NCI-H2029 (cell line): ENCODE measurements around the gene LOXHD1.

Experiments used
- DNase-seq: peaks from one replicate; lab custom pipeline; 2025; lab: John Stamatoyannopoulos, UW

Gene LOXHD1

DNA sequence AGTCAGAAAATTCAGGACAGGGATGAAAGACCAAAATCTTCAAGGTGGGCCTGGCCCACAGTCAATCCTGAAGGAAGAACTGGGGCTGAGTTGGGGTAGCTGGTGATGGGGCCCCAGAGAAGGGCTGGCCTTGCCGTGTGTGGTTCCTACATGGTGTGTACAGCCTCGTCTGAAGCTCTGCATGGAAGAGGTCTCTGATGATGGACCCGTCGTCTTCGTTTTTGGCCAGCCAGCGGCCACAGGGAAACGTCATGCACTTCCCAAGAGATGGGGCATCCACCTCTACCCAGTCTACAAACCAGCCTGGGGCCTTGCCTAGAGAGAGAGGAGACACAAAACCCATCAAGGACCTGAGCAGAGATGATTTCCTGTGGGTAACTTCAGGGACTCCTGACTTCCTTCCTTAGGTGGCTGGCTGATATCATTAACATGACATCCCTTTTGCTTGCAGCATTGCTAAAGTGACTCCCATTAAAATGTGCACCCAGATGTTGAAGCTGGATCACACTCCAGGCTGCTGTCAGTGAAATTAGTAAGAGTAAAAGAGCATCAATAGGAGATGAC lies 115.3 kb downstream of the LOXHD1 start:
- DNase-seq, result no peak

- no peak for DNase-seq
These were observed 118.6 kb downstream of the LOXHD1 start for GRCh38 chr18:46538376-46538775.

- no peak for DNase-seq
These were observed 120.7 kb downstream of the LOXHD1 start for GRCh38 chr18:46536215-46536874.

DNA sequence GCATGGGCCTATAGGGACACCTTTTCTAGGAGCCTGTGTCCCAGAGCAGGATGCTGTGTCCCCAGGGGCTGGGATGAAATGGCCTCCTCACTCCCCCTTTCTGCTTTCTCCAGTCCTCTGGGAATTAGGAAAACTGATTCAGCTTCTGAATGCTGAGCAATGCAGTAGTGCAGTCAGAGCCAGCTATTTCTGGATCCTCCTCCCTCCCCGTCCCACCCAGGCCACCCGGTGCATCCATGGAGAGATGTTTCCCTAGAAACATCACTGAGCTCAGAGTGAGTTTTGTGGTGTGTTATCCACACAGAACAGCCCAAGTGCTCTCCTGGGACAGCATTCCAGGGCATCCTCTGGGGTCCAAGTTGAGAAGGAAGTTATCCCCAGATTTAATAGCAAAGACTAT lies 125.5 kb downstream of the LOXHD1 start:
- DNase-seq, result no peak

DNA sequence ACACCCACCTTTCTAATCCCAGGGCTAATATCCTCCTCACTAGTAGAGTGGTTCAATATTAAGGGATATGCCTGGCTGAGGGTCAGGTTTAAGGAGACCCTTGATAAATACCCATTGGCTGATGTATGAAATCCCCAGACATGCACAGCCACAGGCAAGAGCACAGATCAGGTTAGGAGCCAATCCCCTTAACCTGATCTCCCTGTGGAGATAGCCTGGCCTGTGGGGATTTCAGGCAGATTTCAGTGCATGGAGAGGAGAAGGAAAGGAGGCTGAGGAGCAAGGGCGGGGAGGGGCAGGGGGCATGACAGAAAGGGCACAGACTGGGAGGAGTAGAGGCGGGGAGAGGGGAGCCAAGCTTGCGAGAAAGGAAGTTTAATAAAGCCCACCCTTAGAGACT lies 129.0 kb downstream of the LOXHD1 start:
- no peak for DNase-seq

GRCh38 chr18:46519870-46520269 lies 137.2 kb downstream of the LOXHD1 start:
- DNase-seq, result no peak

- DNase-seq, result no peak
These were observed 138.6 kb downstream of the LOXHD1 start for GRCh38 chr18:46518438-46518837.

GRCh38 chr18:46516555-46516954 lies 140.5 kb downstream of the LOXHD1 start:
- DNase-seq, result no peak

- DNase-seq, result no peak
These were observed 146.6 kb downstream of the LOXHD1 start for GRCh38 chr18:46510386-46510785.

DNA sequence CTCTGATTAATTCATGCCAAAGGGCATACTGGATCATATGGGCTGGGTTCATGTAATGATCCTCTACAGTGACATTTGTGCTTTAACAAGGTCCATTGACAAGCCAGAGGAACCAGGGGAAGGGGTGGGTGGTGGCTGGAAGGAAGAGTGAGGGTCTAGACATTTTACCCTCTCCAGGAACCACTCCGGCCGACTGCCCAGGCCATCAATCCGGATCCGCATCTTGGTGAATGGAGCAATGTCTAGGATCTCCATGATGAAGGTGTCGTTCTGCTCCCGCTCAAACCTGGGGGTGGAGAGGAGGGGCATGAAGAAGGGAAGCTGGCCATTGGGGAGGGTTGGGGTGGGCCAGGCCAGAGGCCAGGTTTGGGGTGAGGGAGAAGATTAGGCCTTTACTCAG lies 147.5 kb downstream of the LOXHD1 start:
- no peak for DNase-seq

GRCh38 chr18:46506974-46507586 lies 149.9 kb downstream of the LOXHD1 start:
- DNase-seq, result no peak

GRCh38 chr18:46502444-46502843 lies 154.6 kb downstream of the LOXHD1 start:
- no peak for DNase-seq

GRCh38 chr18:46497129-46497528 lies 159.9 kb downstream of the LOXHD1 start:
- DNase-seq, result no peak

DNA sequence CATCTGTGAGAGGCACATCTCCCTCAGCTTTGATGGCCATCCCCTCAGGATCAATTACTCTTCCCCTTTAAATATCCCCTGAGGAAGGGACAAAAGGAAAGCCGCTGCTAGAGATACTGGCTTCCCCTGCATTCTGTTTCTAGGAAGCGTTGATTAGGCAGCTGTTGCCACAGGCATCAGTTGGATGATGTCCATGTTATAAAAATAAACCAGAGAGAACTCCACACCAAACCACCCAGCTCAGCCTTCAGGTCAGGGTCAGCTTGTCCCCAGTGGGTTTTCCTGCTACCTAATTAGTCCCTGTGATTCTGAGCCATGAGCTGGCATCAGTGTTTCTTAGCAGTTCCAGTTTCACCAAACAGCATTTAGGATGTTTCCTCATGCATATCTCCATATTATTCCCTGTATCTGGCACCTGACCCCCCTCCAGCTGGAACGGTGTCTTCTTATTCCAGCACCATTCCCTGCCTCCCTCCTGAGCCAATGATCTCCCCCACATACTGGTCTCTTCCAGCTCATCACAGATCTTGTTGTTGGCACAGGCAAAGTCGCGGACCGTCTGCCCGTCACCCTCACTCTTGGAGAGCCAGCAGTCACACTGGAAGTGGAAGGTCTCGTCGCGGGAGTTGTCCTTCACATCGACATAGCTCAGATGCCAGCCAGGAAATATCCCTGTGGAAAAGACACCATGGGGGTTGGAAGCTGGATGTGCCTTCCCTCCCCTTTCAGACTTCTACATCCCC lies 168.4 kb downstream of the LOXHD1 start:
- no peak for DNase-seq

- no peak for DNase-seq
These were observed 171.3 kb downstream of the LOXHD1 start for GRCh38 chr18:46485675-46486194.

- no peak for DNase-seq
These were observed 172.0 kb downstream of the LOXHD1 start for GRCh38 chr18:46484971-46485370.

DNA sequence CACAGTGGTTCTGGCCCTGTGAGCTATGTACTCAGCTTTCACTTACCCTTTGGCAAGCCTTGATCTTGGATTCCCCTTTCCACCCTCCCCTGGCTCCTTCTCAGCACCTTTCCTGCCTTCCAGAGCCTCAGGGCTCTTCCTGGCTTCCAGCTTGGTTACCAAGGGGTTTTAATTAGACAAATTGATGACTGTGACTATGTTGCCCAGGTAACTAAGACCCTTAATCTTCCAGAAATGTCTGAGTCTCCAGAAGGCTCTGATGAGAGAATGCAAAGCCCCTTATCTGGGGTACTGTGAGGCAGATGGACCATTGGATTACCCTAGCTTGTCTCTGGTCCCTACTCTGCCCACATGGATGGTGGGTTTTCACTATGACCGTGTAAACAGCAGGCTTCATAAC lies 174.2 kb downstream of the LOXHD1 start:
- DNase-seq, result no peak

- no peak for DNase-seq
These were observed 175.2 kb downstream of the LOXHD1 start for GRCh38 chr18:46481847-46482245.

DNA sequence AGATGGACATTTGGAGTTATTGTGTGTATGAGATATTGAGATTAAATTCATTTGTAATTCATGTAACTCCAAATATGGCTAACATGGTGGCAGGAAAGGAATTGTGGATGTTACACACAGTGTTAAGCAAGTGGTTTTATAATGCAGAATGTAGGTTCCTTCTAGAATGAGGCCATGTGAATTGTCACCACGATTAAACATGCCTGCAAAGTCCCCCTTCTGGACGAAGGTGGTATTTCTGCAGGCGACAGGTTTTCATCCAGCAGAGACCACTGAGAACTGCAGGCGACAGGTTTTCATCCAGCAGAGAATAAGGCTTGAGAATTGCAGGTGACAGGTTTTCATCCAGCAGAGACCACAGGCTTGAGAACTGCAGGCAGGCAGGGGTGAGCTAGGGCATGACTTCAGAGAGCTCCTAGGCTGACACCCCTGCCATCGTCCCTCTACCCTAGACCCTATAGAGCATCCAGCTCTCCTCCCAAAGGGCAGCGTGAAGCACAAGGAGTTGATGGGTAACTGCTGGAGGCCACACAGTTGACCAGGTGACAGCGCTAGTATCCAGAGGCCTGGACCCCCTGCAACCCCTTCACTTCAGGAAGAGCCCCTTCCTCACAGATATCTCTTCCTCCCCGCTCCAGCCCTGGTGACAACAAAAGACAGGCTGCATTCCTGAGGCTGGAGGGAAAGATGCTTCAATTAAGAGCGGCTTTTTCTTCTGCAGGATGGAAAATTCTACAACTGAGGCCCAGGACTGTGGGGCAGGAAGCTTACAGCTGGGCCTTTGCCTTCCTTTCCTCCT lies 175.8 kb downstream of the LOXHD1 start:
- peak; percentile 8 for DNase-seq

DNA sequence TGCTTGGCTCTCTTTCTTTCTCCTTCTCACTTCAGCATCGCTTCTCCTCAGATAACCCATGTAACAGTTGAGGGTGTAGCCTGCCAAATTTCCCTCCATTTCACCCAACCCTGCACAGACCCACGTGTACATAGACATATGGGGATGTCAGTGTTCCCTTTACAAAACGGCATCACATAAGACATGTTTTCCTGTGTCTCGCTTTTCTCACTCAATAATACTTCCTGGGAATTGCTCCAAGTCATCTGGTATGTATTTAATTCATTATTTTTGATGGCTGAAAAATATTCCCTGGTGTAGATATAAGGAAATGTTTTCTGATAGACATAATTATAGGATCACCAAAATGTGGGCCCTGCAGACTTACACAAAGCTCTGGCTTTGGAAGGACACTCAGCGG lies 176.8 kb downstream of the LOXHD1 start:
- no peak for DNase-seq

DNA sequence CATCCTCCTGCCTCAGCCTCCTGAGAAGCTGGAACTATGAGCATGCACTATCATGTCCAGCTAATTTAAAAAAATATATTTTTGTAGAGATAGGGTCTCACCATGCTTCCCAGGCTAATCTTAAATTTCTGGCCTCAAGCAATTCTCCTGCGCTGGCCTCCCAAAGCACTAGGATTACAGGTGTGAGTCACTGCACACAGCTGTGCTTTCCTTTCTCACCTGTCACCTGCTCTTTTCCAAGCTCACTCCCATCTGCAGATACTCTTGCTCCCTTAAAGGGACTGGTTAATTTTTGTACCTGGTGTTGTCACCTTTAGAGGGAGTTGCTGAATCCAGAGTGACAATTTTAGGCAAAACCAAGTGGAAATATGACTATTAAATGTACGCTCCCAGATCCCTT lies 178.2 kb downstream of the LOXHD1 start:
- peak; percentile 17 for DNase-seq

GRCh38 chr18:46477425-46478011 lies 179.5 kb downstream of the LOXHD1 start:
- peak; percentile 66 for DNase-seq
